Measurements from ENCODE around the gene ASCC3.
"Not testable (repeated sequence)": the region's sequence is repeated elsewhere in the genome, so short reads cannot be mapped to it uniquely, and the experiment has no call there.

Gene ASCC3

DNA sequence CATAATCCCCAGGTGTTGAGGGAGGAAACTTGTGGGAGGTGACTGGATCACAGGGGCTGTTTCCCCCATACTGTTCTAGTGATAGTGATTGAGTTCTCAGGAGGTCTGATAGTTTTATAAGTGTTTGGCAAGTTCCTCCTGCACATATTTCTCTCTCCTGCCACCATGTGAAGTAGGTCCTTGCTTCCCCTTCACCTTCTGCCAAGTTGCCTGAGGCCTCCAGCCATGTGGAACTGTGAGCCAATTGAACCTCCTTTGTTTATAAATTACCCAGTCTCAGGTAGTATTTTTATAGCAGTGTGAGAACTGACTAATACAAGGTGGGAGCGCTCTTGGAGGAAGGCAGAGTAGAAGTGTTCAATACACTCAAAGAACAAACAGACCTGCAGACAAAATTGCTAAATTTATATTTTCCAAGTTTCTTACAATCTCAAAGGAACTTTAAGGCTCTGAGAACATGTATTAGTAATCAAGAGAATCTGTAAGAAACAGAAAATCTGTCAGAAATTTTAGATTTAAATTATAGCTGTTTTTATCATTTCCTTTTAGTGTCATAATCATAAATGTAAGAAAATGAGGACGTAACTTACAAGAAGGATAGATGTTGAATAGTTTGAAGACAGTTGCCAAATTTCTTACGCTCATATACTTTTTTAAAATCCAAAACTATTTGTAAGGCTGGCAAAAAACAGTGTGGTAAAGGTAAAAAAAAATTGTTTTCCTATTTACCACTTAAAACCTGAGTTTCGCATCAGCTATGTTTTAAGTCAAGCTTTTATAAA lies 77.7 kb downstream of the ASCC3 start:
- DNase-seq: no peak

DNA sequence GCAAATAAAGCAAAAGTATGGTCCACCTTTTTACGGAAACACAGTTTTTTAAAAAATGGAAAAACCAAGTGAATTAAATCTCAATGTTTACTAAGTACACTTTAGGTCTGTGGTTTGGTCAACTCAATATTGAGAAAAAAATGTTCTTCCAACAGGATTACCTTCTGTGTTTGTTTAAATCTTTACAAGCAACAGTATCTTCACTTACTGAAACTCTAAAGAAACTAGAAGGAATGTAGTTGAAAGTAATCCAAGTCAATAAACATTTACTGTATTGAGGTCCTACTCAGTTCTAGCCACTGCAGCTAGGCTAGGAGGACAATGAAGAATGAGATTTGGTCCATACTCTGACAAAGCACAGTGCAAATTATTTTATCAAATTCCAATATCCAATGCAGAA lies 80.1 kb downstream of the ASCC3 start:
- no peak for DNase-seq

DNA sequence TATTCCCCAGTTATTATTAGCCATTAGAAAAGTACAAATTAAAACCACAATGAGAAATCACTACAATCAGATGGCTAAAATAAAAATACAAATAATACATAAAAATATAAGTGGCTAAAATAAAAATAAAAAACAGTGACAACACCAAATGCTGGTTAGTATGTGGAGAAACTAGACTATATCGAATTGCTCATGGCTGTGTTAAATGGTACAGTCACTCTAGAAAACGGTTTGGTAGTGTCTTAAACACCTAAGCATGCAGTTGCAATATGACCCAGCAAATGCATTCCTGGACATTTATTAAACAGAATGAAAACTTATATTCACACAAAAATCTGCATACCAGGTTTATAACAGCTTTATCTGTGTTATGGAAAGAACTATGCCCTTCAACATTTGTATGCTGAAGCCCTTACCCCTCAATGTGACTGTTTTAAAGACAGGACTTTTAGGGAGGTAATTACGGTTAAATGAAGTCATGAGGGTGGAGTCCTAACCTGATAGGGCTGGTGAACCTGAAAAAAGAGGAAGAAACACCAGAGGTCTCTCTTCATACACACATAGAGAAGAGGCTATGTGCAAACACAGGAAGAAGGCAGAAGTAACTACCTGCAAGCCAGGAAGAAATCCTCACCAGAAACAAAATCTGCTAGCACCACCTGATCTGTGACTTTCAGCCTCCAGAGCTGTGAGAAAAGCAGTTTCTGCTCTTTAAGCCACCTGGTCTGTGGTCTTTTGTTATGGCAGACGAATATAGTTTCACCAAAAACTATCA lies 84.9 kb downstream of the ASCC3 start:
- no peak for DNase-seq

DNA sequence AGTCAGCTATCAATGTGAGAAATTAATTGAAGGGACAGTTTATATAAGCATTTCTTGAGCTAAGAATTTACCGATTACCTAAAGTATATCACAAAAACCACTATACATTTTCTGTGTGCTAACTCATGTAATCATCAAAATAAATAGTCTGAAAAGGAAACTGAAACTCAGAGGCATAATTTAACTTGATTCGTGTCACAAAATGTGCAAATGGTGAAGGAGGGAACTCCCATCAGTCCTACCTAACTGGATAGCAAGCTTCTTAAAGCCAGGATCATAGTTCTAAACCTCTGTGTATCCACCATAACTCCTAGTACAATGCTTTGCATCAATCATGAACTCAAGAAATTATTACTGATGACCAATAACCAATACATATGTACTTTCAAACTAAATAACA lies 91.0 kb downstream of the ASCC3 start:
- DNase-seq: no peak

DNA sequence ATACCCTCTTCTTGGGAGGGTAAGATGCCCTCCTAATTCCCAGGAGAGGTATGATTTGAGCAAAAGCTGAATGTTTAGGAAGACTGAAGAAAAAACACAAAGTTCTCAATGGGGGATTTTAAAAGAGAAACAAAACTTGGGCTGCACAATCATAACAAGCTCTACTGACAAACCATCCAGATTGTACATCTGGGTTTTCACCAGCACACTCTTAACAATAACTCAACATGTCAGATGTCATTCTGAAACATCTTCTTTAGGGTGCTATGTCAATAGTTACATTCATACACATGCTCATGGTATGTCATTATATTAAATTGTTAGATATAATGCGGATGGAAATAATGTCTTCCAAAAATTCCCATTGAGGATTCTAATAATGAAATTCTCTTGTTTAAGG lies 95.1 kb downstream of the ASCC3 start:
- no peak for DNase-seq

DNA sequence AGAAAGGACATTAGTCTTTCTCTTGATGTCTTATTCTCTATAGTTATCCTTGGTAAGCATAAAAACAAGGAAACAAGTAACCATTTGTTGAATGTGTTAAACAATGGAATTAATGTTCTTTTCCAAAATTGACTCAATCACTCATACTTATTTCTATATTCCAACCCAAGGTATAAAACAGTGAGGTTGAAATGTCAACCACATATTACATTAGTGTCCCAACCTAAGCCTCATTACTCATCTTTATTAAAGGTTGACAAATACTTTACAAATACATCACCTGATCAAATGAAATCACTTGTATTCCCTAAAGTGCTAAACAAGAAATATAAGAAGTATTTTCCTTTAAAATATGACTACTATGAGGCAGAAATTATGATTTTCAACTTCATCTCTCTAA lies 100.5 kb downstream of the ASCC3 start:
- DNase-seq: no peak

DNA sequence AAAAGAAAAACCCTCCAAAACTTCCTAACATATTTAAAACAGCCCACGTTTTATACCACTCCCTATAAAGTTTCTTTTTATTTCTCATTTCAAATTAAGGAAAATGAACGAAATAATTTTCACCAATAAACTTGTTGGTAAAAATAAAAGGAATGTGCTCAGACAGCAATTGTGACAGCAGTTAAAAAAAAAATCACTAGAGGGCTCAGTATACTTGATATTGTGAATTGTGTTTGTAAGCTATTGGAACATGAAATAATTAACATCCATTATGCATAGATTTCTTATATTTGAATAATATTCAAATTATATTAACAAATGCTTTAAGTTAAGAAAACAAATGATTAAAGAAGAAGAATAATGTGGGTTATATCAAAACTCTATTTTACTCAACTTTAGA lies 105.5 kb downstream of the ASCC3 start:
- DNase-seq: no peak

DNA sequence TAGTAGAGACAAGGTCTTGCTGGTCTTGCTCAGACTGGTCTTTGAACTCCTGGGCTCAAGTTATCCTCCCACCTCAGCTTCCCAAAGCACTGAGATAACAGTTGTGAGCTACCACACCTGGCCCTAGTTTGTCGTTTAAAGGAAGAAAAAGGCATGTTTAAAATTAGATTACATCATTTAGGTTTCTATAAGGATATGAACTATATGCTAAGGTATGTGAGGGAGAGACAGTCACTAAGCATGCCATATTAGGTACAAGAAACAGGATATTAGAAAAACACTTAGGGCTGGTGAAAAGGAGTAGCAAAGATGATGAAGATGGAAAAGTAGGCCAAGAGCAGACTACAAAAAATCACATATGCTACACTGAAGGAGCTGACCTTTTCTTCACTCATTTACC lies 106.4 kb downstream of the ASCC3 start:
- no peak for DNase-seq

DNA sequence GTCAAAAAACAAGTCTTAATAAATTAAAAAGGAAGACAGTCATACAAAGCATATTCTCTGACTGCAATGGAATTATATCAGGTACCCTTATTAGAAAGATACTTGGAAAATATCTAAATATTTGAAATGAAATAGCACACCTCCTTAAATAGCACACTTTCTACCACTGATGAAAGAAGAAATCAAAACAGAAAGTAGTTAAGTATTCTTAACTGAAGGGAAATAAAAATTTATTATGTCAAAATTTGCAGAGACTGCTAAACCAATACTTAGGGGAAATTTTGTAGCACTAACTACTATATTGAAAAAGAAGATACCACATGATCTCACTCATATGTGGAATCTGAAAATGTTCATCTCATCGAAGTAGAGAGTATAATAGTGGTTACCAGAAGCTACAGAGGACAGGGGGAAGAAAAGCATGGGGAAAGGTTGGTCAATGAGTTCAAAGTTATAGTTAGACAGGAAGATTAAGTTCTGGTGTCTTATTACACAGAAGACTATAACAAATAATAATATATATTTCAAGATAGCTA lies 112.2 kb downstream of the ASCC3 start:
- DNase-seq: no peak

DNA sequence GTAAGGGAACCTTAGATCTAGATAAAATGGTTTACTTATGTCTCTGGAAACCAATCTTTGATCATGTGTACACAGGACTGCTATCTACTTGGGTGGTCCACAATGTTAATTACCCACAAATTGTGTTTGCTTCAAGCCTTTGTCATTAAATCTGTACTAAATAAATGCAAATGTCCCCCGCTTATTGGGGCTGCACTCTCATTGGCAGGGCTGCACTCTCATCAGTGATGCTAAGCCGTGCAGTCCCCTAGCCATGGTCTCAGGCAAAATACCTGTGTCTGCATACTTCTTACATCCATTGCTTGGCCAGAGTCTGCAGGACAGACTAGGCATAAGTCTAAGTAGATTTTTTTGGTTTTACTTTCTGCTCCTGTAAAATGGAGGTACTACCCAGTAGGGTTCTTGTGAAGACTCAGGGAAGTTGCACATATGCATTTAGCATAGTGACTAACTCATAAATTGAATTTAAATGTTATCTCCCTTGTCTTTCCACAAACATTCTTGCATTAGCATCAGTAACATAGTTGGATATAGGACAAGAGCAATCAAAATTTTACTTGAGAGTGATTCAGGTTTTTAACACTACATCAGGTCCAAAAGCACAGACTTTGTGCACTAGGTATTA lies 117.4 kb downstream of the ASCC3 start:
- no peak for DNase-seq

DNA sequence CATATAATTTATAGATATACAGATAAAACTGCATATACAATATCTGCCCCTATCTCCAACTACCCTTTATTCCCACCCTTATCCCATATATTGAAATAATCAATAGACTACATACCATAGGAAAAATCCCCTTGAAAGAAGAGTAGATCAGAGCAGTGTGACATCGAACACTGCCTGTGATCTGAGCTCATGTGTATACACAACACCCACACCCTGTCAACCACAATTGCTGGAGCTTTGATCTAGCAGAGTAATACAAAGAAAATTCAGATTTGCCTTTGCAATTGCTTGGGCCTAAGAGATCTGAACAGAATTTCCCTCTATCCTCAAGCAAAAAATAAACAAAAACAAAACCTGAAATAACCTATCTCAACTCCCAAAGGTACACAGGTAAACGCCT lies 119.3 kb downstream of the ASCC3 start:
- no peak for DNase-seq

DNA sequence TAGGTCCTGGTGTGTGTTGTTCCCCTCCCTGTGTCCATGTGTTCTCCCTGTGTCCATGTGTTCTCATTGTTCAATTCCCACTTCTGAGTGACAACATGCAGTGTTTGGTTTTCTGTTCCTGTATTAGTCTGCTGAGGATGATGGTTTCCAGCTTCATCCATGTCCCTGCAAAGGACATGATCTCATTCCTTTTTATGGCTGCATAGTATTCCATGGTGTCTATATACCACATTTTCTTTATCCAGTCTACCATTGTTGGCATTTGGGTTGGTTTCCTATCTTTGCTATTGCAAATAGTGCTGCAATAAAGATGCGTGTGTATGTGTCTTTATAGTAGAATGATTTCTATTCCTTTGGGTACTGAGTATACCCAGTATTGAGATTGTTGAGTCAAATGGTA lies 122.7 kb downstream of the ASCC3 start:
- DNase-seq: not testable (repeated sequence)

DNA sequence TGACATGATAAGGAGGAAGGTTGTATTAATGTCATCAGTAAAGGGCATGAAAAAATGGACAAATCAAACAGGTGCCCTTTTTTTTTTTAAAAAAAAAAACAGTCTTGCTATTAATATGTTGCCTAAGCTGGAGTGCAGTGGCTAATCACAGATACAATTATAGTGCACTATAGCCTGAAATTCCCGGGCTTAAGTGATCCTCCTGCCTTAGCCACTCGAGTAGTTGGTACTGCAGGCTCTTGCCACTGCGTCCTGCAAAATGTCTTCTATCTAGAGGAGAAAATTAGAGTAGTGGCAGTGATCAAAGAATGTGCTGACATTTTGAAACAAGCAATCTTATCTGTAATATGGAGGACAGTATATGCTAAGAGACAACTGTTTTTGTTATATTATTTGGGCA lies 127.7 kb downstream of the ASCC3 start:
- no peak for DNase-seq

DNA sequence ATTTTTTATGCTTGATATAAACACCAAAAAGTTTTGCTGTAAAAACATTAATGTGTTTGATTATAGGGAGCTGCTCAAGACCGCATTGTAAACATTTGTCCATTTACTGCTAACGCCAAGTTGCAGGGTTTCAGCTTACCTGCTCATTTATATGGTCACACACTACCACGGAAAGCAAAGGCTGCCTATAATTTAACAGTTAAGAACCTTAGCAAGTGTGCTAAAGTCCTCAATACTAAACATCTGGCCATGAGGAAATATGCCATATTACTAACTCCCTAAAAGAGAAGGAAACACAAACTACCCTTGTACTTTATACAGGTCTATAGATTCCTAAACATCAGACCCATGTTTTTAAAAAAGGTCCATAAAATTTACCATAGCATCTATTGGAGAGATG lies 129.5 kb downstream of the ASCC3 start:
- DNase-seq: no peak

DNA sequence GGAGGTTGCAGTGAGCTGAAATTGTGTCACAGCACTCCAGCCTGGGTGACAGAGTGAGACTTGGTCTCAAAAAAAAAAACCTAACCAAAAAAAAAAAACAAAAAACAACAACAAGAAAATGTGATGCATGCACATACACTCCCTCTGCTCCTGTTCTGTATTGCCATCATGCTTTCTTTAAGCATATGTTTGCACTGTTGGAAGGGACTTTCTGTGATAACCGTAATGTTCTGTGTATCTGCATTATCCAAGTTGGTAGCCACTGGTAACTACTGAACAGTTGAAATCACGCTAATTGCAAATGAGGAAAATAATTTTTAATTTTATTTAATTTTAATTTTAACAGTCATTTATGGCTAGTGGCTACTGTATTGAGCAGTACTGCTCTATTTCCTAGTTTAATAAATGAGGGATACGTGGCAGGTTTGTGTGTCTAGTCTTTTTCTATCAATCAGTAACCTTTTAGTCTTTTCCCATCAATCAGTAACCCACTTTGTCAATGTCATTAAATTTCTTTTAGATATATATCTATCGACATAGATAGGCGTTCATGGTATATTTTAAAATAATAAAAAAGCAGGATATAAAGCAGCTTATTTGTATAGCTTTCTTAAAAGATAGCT lies 135.6 kb downstream of the ASCC3 start:
- no peak for DNase-seq

DNA sequence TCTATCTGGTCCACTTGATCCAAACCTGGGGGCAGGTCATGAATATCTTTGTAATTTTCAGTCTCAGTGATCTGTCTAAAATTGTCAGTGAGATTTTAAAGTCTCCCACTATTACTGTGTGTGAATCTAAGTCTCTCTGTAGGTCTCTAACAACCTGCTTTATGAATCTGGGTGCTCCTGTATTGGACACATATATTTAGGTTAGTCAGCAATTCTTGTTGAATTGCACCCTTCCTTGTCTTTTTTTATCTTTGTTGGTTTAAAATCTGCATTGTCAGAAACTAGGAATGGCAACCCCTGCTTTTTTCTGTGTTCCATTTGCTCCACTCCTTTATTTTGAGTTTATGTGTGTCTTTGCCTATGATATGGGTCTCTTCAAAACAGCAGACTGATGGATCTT lies 140.7 kb downstream of the ASCC3 start:
- no peak for DNase-seq

DNA sequence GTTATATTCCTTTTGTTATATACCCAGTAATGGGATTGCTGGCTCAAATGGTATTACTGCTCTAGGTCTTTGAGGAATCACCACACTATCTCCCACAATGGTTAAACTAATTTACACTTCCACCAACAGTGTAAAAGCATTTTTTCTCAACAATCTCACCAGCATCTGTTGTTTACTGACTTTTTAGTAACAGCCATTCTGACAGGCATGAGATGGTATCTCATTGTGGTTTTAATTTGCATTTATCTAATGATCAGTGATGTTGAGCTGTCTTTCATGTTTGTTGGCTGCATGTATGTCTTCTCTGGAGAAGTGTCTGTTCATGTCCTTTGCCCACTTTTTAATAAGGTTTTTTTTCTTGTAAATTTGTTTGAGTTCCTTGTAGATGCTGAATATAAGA lies 143.4 kb downstream of the ASCC3 start:
- DNase-seq: not testable (repeated sequence)

DNA sequence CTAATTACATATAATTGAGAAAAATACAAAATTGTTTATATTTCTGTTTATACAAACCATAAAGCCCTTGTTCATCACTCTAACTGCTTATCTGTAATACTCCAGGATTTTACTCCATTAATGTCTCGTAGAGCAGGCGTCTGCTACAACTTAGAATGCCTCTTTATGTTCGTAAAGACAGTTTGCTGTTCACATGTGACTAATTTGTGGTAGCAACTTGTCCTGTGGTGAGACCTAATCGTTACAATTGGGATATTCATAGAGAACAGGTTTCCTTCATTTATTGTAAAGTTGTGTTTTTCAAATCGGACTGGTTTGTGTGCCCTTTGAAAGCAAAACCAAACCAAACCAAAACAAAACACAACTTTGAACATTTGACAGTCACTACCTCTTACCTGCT lies 149.7 kb downstream of the ASCC3 start:
- no peak for DNase-seq

DNA sequence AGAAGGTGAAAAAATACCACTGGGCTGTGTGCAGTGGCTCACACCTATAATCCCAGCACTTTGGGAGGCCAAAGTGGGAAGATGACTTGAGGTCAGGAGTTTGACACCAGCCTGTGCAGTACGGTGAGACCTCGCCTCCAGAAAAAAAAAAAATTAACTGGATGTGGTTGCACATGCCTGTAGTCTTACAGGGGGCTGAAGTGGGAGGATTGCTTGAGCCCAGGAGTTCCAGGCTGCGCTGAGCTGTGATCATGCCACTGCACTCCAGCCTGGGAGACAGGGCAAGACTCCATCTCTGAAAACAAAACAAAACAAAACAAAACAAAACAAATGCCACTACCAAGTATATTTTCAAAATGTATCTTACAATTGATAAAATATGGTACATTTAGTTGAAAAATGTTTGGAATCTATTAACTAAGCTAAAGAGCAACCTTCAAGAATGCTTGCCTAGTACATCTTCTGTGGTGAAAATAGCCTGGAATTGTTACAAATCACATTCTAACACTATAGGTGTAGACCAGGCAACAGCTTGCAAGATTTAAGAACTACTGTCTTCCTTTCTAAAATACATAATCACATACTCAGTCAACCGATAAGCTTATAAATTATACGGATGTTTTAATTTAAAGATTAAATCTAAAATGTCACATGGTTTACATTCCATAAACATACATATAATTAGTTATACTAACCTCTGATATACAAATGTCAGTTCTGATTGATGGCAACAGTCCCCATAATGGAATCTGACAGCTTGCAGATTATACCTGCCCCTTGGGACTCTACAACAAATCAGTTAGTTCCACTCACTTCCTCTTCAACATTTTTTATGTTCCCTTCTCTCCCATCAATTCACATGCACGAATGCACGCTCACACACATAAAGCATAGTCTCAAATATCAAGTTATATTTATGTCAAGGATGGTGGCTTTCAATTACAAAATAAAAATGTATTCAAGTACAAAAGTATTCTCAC lies 150.8 kb downstream of the ASCC3 start:
- DNase-seq: no peak

DNA sequence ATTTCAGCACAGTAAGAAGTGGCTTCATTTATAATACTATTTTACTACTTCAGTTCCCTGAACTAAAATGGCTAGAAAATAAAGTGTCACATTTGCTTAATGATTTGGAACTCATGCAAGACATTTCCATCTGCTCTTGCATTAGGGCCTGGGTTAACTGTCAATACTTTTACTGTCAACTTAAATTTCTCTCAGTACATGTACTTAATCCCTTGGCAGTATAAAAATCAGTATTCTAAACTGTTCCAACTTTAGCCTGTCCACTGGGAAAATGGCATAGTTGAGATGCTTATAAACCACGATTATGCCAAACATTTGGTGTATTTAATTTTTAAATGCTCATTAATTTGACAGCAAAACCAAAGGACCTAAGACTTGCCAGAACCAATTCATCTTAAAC lies 154.5 kb downstream of the ASCC3 start:
- no peak for DNase-seq

DNA sequence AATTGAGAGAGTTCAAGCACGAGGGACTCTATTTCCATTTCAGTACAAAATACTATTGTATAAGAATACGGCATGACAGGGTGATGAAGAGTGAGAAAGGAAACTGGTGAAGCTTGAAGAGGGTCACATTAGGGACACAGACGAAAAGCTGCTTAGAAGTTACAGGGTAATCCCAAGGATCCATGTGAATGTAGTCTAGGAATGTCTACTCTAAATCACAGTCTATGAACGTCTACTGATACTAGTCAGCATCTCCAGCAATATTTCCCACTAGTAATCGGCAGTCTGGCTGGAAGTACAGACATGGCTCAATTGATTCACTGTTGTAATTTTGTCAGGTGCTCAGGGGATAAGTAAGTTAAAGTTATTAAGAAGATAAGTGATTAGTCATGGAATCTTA lies 156.4 kb downstream of the ASCC3 start:
- no peak for DNase-seq
